GM18508 (cell line): Measurements from ENCODE around the gene ZNF367.

Source experiments
- ATAC-seq: cut with Tn5 transposase; IDR thresholded peaks from one replicate; pipeline ENCODE4 v1.9.1; 2021; ENCODE audit warnings: moderate number of reproducible peaks; ENCODE audit not compliant: insufficient read depth, unreplicated experiment

Gene ZNF367

DNA sequence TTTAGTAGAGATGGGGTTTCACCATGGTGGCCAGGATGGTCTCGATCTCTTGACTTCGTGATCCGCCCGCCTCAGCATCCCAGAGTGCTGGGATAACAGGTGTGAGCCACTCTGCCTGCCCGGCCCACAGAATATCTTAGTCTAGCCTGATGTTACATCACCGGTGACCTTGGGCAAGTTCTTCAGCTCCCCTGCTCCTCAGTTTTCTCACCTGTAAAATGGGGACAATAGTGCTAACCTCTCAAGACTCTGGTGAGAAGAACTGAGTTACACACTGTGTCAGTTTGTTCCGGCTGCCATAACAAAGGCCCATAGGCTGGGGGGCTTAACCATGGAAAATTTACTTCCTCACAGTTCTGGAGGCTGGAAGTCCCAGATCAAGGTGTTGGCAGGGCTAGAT lies 19.3 kb upstream of the ZNF367 start:
- ATAC-seq, result no peak

DNA sequence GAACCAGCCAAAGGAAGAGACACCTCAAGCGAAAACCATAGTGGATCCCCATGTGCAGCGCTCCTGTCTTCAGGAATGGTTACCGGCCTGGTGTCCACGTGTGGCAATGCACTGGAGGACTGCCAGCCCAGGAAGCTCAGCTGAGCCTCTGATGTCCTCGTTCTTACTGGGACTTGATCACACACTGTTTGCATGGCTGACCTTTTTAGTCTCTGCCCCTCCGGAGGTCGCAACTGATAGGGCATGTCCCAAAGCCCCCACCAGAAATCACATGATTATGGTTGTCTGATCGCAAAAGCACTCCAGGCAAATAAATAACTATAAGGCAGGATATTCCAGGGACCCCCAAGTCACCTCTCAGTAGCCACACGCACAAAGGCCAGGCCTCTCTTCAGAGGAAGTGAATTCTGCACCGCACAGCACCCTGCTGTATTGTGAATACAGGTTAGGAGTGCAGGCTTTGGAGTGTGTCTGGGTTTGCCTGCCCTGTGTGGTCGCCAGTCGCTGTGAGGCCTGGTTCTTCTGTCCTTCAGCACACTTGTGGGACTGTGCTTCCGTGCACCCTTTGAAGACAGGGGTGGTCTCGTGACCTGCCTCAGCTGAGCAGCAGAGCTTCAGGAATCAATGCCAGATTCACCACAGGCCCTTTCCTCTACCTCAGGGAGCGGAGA lies 18.4 kb upstream of the ZNF367 start:
- no peak for ATAC-seq

GRCh38 chr9:96436063-96436455 lies 17.9 kb upstream of the ZNF367 start:
- ATAC-seq, result no peak

DNA sequence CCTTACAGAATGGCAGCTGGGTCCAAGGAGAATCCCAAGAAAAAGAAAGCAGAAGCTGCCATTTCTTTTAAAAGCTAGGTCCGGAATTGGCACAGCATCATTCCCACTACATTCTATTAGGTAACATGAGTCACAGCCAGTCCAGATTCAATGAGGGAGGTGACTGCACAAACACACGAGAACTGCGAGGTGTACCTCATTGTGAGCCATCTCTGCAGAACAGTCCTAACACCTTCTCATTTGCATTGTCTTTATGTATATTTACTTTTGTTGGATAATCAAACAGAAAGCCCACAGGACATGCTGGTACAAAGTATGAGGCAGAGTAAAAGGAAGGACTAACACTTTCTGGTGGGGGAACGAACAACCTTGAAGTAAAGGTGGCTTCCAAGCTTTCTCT lies 17.2 kb upstream of the ZNF367 start:
- no peak for ATAC-seq

DNA sequence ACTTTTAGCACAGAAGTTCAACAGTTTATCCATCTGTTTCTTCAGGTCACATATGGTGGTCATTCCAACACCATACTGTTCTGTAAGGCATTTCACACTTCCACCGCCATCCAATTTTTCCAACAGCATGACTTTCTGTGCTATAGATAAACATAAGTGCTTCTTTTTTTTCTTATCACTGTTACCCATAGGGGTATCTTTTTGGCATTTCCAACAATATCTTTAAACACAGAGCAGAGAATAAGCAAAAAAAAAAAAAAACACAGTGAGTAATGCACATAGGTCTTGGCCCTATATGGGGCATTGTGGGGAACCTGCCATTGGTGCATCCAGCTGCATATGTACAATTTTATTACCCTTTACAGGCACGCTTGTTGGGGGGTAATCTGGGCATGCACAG lies 12.2 kb upstream of the ZNF367 start:
- ATAC-seq, result no peak

- ATAC-seq, result no peak
Measured at GRCh38 chr9:96429732-96430131, 11.6 kb upstream of the ZNF367 start.

DNA sequence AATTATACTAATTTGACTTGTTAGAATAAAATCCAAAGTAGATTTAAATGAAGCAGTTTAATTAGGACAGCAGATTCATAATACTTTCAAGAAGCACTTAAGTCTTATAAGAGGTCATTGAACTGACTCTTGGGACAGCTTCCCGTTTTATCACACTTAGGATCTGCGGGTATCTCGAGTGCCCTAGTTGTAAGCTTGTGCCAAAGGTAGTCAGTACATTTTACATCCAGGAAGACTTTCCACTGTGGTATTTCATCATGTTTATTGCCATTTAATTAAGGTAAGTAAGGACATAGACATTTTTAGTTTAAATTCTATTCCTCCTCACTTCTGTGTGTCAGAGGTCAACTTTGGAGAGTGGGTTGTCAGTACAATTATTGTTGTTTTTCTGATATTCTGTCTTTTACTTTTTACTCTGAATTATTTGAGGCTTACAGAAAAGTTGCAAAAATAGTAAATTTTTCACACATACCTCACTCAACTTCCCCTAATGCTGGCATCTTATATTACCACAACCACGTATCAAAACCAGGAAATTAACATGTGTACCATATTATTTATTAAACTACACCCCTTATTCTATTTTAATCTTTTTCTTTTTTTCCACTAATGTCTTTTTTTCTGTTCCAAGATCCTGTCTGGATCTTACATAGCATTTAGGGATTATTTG lies 7.5 kb upstream of the ZNF367 start:
- ATAC-seq, result no peak

- no peak for ATAC-seq
Measured at GRCh38 chr9:96423985-96424336, 5.8 kb upstream of the ZNF367 start.

GRCh38 chr9:96423322-96423984 lies 5.3 kb upstream of the ZNF367 start:
- ATAC-seq, result no peak

GRCh38 chr9:96420468-96421219 lies 2.5 kb upstream of the ZNF367 start:
- no peak for ATAC-seq

DNA sequence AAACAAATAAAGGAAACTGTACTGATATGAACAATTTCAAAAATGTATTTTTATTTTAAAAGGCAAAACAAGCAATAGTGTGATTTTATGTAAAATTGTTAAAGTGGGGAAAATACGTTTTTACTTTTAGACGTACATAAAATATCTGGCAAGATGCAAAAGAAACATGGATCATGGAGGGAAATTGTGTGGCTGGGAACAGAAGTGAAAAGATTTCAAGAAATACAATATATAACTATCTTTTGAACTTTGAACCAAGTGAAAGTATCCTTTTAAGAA lies 1.5 kb upstream of the ZNF367 start:
- ATAC-seq, result no peak

GRCh38 chr9:96418920-96419690 lies 935 bp upstream of the ZNF367 start:
- peak; percentile 11 for ATAC-seq

DNA sequence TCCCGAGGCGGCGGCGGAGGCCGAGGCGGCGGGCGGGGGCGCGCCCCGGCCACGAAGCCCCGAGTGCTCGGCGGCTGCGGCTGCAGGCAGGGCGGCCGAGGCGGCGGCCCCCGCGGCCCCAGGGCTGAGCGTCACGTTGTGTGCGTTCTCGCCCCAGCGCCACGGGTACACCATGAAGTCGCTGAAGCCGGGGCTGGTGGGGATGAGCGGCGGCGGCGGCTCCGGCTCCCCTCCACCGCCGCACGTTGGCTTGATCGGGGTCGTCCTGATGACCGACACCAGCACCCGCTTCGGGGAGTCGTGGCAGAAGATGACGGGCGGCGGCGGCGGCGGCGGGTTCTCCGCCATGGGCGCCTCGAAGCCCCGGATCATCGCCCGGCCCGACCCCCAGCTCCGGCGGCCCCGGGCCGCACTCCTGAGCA lies 498 bp downstream of the ZNF367 start:
- no peak for ATAC-seq

- ATAC-seq, result no peak
Measured at GRCh38 chr9:96417051-96417586, 1.1 kb downstream of the ZNF367 start.

- no peak for ATAC-seq
Measured at GRCh38 chr9:96413302-96414221, 4.6 kb downstream of the ZNF367 start.

GRCh38 chr9:96412174-96412913 lies 5.8 kb downstream of the ZNF367 start:
- ATAC-seq, result no peak

- ATAC-seq, result no peak
Measured at GRCh38 chr9:96411129-96411838, 6.9 kb downstream of the ZNF367 start.
